Panc1 (cell line): ENCODE results near the gene LAMA5. TPM values are rescaled to one million over a fixed set of nuclear protein-coding genes. Genes with fewer than 3 reads are reported as not detected.

ENCODE experiments used
- ATAC-seq: fragments of 200-7000 bp; cut with Tn5 transposase; 2 replicates; pipeline ENCODE4 v1.9.1; 2020; ENCODE audit warnings: mild to moderate bottlenecking, moderate library complexity
- BruUV-seq: library from RNA; stranded (reverse); fragments of 400-500 nt; replicated peaks from 2 replicates; lab custom pipeline; 2021; lab: Mats Ljungman, UMichigan
- CTCF ChIA-PET: fragments of 300-600 bp; sonication (Branson Sonifier 250); formaldehyde crosslinking; loops from one replicate; lab custom pipeline; 2022; ENCODE audit warnings: antibody characterized with exemption; lab: Charles Lee
- POLR2A ChIA-PET: fragments of 300-600 bp; sonication (Branson Sonifier 250); formaldehyde crosslinking; loops from one replicate; lab custom pipeline; 2022; ENCODE audit warnings: antibody characterized with exemption; lab: Charles Lee
- DNase-seq: peaks from one replicate; pipeline ENCODE4 v3.0.0-alpha.2; 2010; ENCODE audit warnings: low read depth, low spot score
- H3K27ac ChIP-seq: 2 replicates; pipeline ENCODE4 v1.5.1; 2011; ENCODE audit warnings: mild to moderate bottlenecking, low read length, inconsistent platforms
- H3K27me3 ChIP-seq: fragments of 200-500 bp; sonication (Bioruptor generic); 2 replicates; pipeline ENCODE4 v1.6.0; 2014; ENCODE audit warnings: low read length, inconsistent platforms; ENCODE audit not compliant: control insufficient read depth, insufficient read depth
- H3K36me3 ChIP-seq: fragments of 200-500 bp; sonication (Bioruptor generic); 2 replicates; pipeline ENCODE4 v1.5.1; 2014; ENCODE audit warnings: inconsistent platforms, mild to moderate bottlenecking, low read length, moderate library complexity; ENCODE audit not compliant: control insufficient read depth, insufficient read depth
- H3K4me1 ChIP-seq: 2 replicates; pipeline ENCODE4 v1.5.1; 2011; ENCODE audit warnings: inconsistent platforms, mild to moderate bottlenecking, low read length, moderate library complexity; ENCODE audit not compliant: control insufficient read depth, insufficient read depth
- H3K4me3 ChIP-seq, 2 experiments: 2 replicates each; pipeline ENCODE4 v1.5.1; 2011 to 2012; ENCODE audit warnings: low read depth in 2 of 2, low read length in 2 of 2, mild to moderate bottlenecking in 2 of 2, inconsistent platforms in 1 of 2, moderate library complexity in 1 of 2
- H3K9me3 ChIP-seq: fragments of 200-500 bp; sonication (Bioruptor generic); 2 replicates; pipeline ENCODE4 v1.5.1; 2014; ENCODE audit warnings: low read depth, mild to moderate bottlenecking, inconsistent platforms, low read length, moderate library complexity; ENCODE audit not compliant: control insufficient read depth, insufficient read depth
- POLR2AphosphoS5 ChIP-seq: IDR thresholded peaks from 2 replicates; pipeline ENCODE4 v1.6.1; 2012; ENCODE audit warnings: mild to moderate bottlenecking, low read depth, low read length, moderate library complexity
- REST ChIP-seq, 2 experiments: IDR thresholded peaks; 2 replicates each; pipeline ENCODE4 v1.6.1; 2011 to 2012; ENCODE audit warnings: low read depth in 2 of 2, control low read depth in 1 of 2, low read length in 1 of 2, mild to moderate bottlenecking in 1 of 2, moderate library complexity in 1 of 2; ENCODE audit not compliant: insufficient read depth in 1 of 2
- SIN3A ChIP-seq: IDR thresholded peaks from 2 replicates; pipeline ENCODE4 v1.6.1; 2012; ENCODE audit warnings: low read depth, mild to moderate bottlenecking, low read length, moderate library complexity, borderline replicate concordance; ENCODE audit not compliant: insufficient read depth
- TCF7L2 ChIP-seq: IDR thresholded peaks from 2 replicates; pipeline ENCODE4 v1.6.1; 2011; ENCODE audit warnings: mild to moderate bottlenecking, low read depth, low read length, inconsistent platforms
- in situ Hi-C: cut with HindIII; loops from 2 replicates; pipeline ENCODE4 v1.10.0; 2016; ENCODE audit warnings: low sequenced_read_pairs, low pct_unique_long_range_greater_than_20kb
- intact Hi-C: fragments of 100-400 bp; cut with micrococcal nuclease; formaldehyde crosslinking; loops from one replicate; pipeline ENCODE4 v1.10.0; 2022; ENCODE audit not compliant: unreplicated experiment
- total RNA-seq: library from RNA; stranded (reverse); gene quantifications from one replicate; pipeline ENCODE4 v1.2.1, GENCODE V29; 2021; ENCODE audit not compliant: unreplicated experiment
- TF ChIP-seq, protein P1 (sequence below): fragments of 450-650 bp; IDR thresholded peaks from 2 replicates; pipeline ENCODE4 v1.5.1; 2017; ENCODE audit warnings: mild to moderate bottlenecking

The LAMA5 gene
- total RNA-seq, 1 experiment from 2014 or later, result 497 TPM

DNA sequence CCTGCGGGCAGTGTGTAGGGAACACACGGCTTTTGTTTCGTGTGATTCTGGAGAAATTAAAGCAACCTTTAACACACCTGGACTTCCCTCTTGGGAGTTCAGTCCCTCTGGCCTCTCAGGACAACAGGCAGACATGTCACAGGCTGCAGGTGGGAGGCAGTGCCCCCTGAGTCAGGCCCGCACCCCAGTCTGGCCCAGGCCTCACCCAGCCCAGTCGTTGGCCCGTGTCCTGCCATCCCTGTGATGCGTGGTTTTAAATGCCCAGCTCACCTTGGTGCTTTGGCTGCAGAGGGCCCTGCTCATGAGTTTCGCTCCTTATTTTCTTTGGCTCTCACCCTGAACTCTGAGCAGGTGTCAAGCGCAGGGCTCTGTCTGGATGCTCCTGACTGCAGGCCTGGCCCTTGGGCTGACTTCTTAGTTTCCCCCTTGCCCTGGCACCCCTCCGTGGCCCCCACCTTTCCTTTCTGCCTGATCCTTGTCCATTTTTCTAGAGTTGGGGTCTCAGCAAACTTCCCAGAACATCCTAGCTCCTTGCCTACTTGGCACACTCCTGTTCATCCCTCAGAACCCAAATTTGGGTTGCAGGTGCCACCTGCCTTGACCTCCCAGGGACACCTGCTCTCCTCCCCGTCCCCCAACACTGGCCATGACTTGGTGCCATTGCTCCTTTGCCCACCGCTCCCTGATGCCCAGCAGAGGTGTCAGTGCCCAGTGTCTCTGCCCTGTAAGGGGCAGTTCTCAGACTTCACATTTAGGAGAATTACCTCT, 42.2 kb upstream of the LAMA5 start:
- intact Hi-C loops (no loop called here), in situ Hi-C loops (no loop called here)
- H3K27ac ChIP-seq, result no peak overlapping the region
- TF ChIP-seq TCF7L2 (no peak), REST (IDR thresholded peaks at IDR 0.05; ENCODE audit: insufficient read depth in 1 of 2, low read depth in 2 of 2, low read length in 1 of 2) (no peak), SIN3A (no peak), POLR2AphosphoS5 (no peak)
- TF ChIP-seq, protein P1, sequence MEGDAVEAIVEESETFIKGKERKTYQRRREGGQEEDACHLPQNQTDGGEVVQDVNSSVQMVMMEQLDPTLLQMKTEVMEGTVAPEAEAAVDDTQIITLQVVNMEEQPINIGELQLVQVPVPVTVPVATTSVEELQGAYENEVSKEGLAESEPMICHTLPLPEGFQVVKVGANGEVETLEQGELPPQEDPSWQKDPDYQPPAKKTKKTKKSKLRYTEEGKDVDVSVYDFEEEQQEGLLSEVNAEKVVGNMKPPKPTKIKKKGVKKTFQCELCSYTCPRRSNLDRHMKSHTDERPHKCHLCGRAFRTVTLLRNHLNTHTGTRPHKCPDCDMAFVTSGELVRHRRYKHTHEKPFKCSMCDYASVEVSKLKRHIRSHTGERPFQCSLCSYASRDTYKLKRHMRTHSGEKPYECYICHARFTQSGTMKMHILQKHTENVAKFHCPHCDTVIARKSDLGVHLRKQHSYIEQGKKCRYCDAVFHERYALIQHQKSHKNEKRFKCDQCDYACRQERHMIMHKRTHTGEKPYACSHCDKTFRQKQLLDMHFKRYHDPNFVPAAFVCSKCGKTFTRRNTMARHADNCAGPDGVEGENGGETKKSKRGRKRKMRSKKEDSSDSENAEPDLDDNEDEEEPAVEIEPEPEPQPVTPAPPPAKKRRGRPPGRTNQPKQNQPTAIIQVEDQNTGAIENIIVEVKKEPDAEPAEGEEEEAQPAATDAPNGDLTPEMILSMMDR, result no peak
- ChIA-PET POLR2A (no interaction called here), CTCF (interaction anchor here (0.5 to 1.3 kb wide), 8 partner anchors 10 to 436 kb away, joined by 3 to 5 read pairs (median 3); no protein-coding TSS in a partner anchor)
- no peak overlapping the region for H3K4me3 ChIP-seq
- ATAC-seq, result no peak
- H3K27me3 ChIP-seq, result no peaks in the 10 kb centered on the region
- no peaks in the 10 kb centered on the region for H3K36me3 ChIP-seq
- no peak for DNase-seq
- H3K9me3 ChIP-seq, result no peaks in the 10 kb centered on the region
- H3K4me1 ChIP-seq, result peaks cover 26% of the 10 kb centered on the region
- no TSS peak for BruUV-seq

- BruUV-seq, result no TSS peak
- no peak for TF ChIP-seq REST (IDR thresholded peaks at IDR 0.05; ENCODE audit: insufficient read depth in 1 of 2, low read depth in 2 of 2, low read length in 1 of 2)
- no peak for TF ChIP-seq TCF7L2
- TF ChIP-seq, protein P1, result no peak
- H3K9me3 ChIP-seq, result no peaks in the 10 kb centered on the region
- in situ Hi-C loops (no loop called here), intact Hi-C loops (no loop called here)
- no peak for ATAC-seq
- H3K27ac ChIP-seq, result no peak overlapping the region
- ChIA-PET CTCF (interaction anchor here (0.6 kb wide), 1 partner anchor 18 kb away, joined by 3 read pairs; no protein-coding TSS in a partner anchor), POLR2A (no interaction called here)
- no peak for DNase-seq
- no peaks in the 10 kb centered on the region for H3K27me3 ChIP-seq
- no peak overlapping the region for H3K4me3 ChIP-seq
- H3K4me1 ChIP-seq, result peaks cover 26% of the 10 kb centered on the region
- no peaks in the 10 kb centered on the region for H3K36me3 ChIP-seq
These were observed 41.5 kb upstream of the LAMA5 start for GRCh38 chr20:62408640-62409039.
